ENCODE results near the gene NTM. TPM values are rescaled to one million over a fixed set of nuclear protein-coding genes. Genes with fewer than 3 reads are reported as not detected.

The NTM gene
- total RNA-seq, 2 donors from 2014 or later: not detected

DNA sequence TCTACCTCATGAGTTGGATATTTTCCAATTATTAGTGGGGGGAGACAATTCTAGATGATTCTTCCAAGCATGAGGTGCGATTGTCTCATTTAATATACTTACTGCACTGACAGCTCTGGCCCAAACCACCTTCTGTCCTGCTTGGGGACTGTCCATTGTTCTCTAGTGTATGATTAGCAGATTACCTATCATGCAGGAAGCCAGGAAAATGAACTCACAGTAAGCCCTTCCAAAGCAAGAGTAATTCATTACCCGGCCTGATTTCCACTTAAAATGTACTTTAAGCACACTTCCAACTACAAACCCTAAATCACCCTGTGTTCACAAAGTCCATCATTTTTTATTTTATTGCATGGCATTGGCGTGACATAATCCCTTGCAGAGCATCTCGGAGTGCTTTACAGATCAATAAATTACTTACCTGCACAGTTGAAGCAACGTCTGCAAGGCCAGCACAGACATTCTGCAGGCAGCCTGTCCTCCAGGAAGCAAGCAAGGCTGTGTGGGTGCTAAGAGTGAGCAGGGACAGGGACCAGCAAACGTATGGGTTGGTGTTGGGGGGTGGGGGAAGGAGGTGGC is 838.2 kb downstream of the NTM start:
- TF ChIP-seq, protein P1, sequence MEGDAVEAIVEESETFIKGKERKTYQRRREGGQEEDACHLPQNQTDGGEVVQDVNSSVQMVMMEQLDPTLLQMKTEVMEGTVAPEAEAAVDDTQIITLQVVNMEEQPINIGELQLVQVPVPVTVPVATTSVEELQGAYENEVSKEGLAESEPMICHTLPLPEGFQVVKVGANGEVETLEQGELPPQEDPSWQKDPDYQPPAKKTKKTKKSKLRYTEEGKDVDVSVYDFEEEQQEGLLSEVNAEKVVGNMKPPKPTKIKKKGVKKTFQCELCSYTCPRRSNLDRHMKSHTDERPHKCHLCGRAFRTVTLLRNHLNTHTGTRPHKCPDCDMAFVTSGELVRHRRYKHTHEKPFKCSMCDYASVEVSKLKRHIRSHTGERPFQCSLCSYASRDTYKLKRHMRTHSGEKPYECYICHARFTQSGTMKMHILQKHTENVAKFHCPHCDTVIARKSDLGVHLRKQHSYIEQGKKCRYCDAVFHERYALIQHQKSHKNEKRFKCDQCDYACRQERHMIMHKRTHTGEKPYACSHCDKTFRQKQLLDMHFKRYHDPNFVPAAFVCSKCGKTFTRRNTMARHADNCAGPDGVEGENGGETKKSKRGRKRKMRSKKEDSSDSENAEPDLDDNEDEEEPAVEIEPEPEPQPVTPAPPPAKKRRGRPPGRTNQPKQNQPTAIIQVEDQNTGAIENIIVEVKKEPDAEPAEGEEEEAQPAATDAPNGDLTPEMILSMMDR (IDR thresholded peaks at IDR 0.05): no peak
- no peaks in the 10 kb centered on the region for H3K9me3 ChIP-seq
- H3K27ac ChIP-seq: no peak overlapping the region
- no peaks in the 10 kb centered on the region for H3K36me3 ChIP-seq
- H3K27me3 ChIP-seq (replicated peaks; ENCODE audit: insufficient read depth): no peaks in the 10 kb centered on the region
- DNase-seq (ENCODE audit: low spot score): no peak
- no peak overlapping the region for H3K4me3 ChIP-seq
- no peak for ATAC-seq (ENCODE audit: insufficient number of reproducible peaks, low FRiP score, low read depth)
- H3K4me1 ChIP-seq (ENCODE audit: control insufficient read depth in 1 of 2, low read depth in 2 of 2): no peaks in the 10 kb centered on the region

DNA sequence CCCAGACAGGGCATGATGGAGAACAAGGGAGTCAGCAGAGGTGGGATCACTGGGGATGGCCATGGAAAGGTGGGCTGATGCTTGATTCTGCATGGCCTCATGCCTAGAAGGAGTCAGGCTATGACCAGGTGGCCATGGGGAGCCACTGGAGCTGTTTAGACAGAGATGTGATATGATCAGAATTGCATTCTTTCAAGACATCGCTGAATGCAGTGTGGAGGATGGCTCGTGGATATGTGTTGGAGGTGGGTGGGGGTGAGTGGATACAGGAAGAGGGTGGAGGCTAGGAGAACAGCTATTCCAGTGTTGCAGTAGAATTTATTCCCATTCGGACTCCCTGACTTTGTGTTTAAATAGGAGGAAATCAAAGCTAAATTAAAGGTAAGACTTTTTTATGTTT is 841.1 kb downstream of the NTM start:
- no peaks in the 10 kb centered on the region for H3K4me1 ChIP-seq (ENCODE audit: control insufficient read depth in 1 of 2, low read depth in 2 of 2)
- no peak overlapping the region for H3K27ac ChIP-seq
- TF ChIP-seq, protein P1 (IDR thresholded peaks at IDR 0.05): no peak
- H3K27me3 ChIP-seq (replicated peaks; ENCODE audit: insufficient read depth): no peaks in the 10 kb centered on the region
- DNase-seq (ENCODE audit: low spot score): no peak
- no peaks in the 10 kb centered on the region for H3K36me3 ChIP-seq
- H3K4me3 ChIP-seq: no peak overlapping the region
- ATAC-seq (ENCODE audit: insufficient number of reproducible peaks, low FRiP score, low read depth): no peak
- H3K9me3 ChIP-seq: no peaks in the 10 kb centered on the region

- H3K4me3 ChIP-seq: no peak overlapping the region
- DNase-seq (ENCODE audit: low spot score): no peak
- no peak for ATAC-seq (ENCODE audit: insufficient number of reproducible peaks, low FRiP score, low read depth)
- H3K27me3 ChIP-seq (replicated peaks; ENCODE audit: insufficient read depth): no peaks in the 10 kb centered on the region
- TF ChIP-seq, protein P1 (IDR thresholded peaks at IDR 0.05): no peak
- H3K9me3 ChIP-seq: no peaks in the 10 kb centered on the region
- H3K4me1 ChIP-seq (ENCODE audit: control insufficient read depth in 1 of 2, low read depth in 2 of 2): no peaks in the 10 kb centered on the region
- H3K27ac ChIP-seq: no peak overlapping the region
- no peaks in the 10 kb centered on the region for H3K36me3 ChIP-seq
These were observed 847.4 kb downstream of the NTM start for GRCh38 chr11:132217856-132218255.

DNA sequence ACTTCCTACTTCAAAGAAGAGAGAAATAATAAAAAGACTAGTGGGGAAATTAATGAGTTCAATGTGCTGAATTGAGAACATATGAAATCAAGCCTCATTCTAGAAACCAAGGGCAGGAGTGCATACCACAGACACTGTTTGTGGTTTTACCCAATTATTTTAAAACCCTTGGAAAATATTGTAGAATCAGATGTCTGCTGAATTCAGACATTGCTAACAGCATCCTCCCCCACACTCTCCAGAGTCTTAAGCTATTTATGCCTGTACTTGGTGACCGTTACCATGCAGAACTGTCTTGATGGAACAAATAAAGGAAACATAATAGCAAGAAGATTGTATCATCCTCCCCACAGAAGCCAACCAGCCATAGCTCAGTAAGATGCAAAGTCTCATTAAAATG is 850.1 kb downstream of the NTM start:
- ATAC-seq (ENCODE audit: insufficient number of reproducible peaks, low FRiP score, low read depth) (no peak), DNase-seq (ENCODE audit: low spot score) (no peak)
- no peak overlapping the region for H3K27ac ChIP-seq
- TF ChIP-seq, protein P1 (IDR thresholded peaks at IDR 0.05): no peak
- no peak overlapping the region for H3K4me3 ChIP-seq
- no peaks in the 10 kb centered on the region for H3K9me3 ChIP-seq
- no peaks in the 10 kb centered on the region for H3K27me3 ChIP-seq (replicated peaks; ENCODE audit: insufficient read depth)
- H3K4me1 ChIP-seq (ENCODE audit: control insufficient read depth in 1 of 2, low read depth in 2 of 2): no peaks in the 10 kb centered on the region
- no peaks in the 10 kb centered on the region for H3K36me3 ChIP-seq

DNA sequence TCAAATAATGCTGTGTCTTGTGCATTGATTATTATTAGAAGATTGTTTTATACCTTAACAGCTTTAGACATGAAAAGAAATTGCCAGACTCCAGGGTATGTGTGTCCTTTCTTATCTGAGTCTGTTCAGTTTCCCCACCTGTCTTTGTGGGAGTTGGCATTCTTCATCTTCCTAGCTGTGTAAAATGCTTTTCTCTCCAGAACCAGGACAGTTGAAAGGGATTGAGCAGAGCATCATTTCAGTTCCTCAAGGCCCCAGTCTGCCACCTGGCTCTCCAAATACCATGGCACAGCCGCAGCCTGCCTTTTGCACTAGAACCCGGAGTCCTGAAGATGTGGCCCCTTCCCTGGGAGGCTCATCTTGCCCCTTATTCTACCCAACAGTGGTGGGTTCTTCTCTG is 851.9 kb downstream of the NTM start:
- Histone ChIP-seq H3K4me1 (ENCODE audit: control insufficient read depth in 1 of 2, low read depth in 2 of 2) (no peaks in the 10 kb centered on the region), H3K27ac (no peak overlapping the region), H3K4me3 (no peak overlapping the region), H3K36me3 (no peaks in the 10 kb centered on the region), H3K27me3 (replicated peaks; ENCODE audit: insufficient read depth) (no peaks in the 10 kb centered on the region), H3K9me3 (no peaks in the 10 kb centered on the region)
- no peak for ATAC-seq (ENCODE audit: insufficient number of reproducible peaks, low FRiP score, low read depth)
- TF ChIP-seq, protein P1 (IDR thresholded peaks at IDR 0.05): no peak
- DNase-seq (ENCODE audit: low spot score): no peak
